OCI-LY7 (cell line): ENCODE measurements around the gene EPB41.

Experiments used
- EZH2phosphoT487 ChIP-seq: fragments of 200-600 bp; sonication (generic); IDR thresholded peaks from 2 replicates; pipeline ENCODE4 v1.6.1; 2018; ENCODE audit warnings: low read depth, borderline replicate concordance, mild to moderate bottlenecking, mixed run types, antibody characterized with exemption, low read length, moderate library complexity, mixed read lengths
- TF ChIP-seq, protein P1 (sequence below): fragments of 200-600 bp; sonication (generic); conservative IDR thresholded peaks from 2 replicates; pipeline ENCODE4 v1.5.1; 2014; ENCODE audit warnings: mild to moderate bottlenecking, antibody characterized with exemption, low read length, moderate library complexity, mixed read lengths

DNA sequence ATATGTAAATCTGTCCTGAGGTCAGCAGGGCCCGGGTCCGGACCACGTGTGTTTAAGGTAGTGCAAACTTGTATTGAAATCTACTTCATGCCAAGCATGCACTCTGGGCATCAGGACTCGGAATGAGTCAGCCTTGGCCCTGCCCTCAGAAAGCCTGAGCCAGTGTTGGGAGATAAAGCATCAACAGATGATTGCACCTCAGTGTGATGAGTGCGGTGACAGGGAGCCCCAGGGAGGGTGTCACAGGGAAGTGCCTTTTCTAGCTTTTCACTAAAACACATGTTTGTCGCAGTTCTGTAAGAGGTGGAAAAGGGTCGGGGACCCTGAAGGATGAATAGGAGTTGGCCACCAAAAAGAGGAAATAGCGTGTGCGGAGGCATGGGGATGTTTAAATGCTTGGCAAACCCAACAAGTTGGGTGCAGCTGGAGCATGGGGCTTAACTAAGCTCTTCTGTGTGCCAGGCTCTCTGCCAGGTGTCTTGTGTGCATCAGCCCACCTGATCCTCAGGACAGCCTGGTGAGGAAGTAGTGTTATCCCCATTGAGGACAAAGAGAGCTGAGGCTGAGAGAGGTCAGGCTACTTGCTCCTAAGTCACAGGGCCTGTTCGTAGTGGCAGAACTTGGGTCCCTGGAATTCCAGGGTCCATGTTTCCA lies 48.2 kb upstream of the EPB41 start:
- TF ChIP-seq, protein P1, sequence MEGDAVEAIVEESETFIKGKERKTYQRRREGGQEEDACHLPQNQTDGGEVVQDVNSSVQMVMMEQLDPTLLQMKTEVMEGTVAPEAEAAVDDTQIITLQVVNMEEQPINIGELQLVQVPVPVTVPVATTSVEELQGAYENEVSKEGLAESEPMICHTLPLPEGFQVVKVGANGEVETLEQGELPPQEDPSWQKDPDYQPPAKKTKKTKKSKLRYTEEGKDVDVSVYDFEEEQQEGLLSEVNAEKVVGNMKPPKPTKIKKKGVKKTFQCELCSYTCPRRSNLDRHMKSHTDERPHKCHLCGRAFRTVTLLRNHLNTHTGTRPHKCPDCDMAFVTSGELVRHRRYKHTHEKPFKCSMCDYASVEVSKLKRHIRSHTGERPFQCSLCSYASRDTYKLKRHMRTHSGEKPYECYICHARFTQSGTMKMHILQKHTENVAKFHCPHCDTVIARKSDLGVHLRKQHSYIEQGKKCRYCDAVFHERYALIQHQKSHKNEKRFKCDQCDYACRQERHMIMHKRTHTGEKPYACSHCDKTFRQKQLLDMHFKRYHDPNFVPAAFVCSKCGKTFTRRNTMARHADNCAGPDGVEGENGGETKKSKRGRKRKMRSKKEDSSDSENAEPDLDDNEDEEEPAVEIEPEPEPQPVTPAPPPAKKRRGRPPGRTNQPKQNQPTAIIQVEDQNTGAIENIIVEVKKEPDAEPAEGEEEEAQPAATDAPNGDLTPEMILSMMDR: no peak
- no peak for TF ChIP-seq EZH2phosphoT487
